NCI-H2171 (cell line): ENCODE data around the gene SIGLEC7.
"Not testable (repeated sequence)": the region's sequence is repeated elsewhere in the genome, so short reads cannot be mapped to it uniquely, and the experiment has no call there.

Experiments used
- DNase-seq: peaks from one replicate; lab custom pipeline; 2025; lab: John Stamatoyannopoulos, UW

The SIGLEC7 gene

GRCh38 chr19:51139299-51140014 is 2.6 kb upstream of the SIGLEC7 start:
- no peak for DNase-seq

DNA sequence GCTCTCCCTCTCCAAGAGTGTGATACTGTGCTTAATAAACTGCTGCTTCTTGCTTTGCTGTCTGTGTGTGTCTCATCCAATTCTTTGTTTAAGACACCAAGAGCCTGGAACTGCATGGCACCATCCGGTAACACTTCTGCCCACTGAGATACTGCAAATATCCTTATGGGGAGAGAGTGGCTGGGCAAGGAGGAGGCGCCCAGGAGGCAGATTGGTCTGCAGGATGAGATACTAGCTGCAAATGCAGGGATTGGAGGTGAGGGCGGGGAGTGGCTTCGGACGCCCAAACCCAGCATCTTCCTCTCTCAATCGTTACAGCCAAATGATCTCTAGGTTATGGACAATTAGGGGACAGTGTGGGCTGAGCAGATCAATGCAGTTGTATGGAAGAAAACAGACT is 1.7 kb upstream of the SIGLEC7 start:
- DNase-seq, result no peak

DNA sequence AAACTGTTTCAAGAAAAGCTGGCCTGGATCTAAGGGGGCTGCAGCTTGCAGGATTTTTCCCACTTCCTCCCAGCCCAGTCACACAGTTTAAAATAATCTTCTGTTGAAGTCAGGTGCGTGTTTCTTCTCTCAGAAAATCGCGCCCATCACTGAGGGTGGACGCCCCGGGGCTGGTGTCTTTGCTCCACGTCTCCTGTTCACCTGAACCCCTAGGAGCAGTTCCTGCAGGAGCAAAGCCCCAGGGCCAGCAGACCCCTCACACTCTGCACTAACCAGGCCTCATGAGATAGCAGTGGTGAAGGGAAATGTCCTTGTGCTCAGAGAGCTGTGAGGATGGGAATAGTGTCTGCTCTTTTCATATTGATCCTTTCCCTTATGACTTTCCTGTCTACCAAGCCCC is 920 bp upstream of the SIGLEC7 start:
- DNase-seq, result no peak

DNA sequence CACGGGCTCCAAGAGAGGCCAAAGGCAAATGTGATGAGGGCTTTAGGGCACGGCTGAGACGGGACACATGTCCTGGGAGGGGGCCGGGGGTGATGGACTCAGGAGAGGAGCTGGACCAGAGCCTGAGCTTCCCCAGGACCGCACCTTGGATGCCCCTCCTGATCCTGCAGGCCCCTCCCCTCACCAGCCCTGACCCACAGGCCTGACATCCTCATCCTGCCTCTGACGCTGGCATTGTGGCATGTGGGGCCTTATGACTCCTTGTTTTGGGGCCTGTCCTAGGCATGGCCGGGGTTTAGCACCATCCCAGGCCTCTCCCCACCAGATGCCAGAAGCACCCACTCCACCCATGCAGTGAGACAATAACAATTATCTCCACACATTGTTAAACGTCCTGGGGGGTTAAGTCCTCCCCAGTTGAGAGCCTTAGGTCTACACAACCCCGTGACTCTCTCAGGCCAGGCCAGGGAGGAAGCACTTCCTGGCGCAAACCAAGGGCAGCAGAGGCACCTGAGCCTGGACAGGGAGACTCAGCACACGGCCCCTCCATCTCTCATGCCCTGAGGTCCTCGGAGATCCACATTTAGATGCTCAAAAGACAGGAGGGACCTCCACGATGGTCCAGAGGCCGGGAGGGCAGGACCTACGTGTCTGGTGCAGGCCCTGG is 841 bp downstream of the SIGLEC7 start:
- DNase-seq, result not testable (repeated sequence)

DNA sequence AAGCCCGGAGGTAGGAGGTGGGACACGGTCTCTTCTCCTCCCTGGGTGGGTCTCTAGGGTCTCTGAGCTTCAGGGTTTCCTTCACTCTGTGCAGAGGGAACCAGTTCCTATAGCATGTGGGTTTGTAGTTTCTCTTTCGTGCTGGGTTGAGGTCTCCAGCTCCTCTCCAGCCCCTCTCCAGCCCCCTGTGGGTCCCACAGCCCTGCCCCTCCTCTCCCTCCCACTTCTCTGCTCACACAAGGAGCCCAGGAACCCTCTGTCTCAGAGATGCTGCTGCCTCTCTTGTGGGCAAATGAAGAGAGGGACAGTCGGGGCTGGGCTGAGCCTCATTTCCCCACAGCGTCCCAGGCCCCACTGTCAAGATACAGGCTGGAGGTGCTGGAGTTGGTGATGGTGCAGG is 1.4 kb downstream of the SIGLEC7 start:
- no peak for DNase-seq

DNA sequence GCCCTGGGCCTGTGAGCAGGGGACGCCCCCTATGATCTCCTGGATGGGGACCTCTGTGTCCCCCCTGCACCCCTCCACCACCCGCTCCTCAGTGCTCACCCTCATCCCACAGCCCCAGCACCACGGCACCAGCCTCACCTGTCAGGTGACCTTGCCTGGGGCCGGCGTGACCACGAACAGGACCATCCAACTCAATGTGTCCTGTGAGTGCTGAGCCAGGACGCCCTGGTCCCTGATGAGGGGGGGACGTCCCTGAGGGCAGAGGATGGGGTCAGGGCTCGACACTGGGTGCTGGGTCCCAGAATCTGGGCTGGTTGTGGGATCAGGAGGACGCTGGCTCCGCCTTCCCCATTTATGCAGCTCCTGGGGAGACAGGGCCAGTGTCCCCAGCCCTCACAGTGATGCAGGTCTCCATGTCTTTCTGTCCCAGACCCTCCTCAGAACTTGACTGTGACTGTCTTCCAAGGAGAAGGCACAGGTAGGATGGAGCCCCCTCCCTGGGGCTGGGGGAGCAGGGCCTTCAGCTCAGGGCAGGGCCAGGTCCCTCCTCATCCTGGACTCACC is 2.5 kb downstream of the SIGLEC7 start:
- DNase-seq, result no peak

DNA sequence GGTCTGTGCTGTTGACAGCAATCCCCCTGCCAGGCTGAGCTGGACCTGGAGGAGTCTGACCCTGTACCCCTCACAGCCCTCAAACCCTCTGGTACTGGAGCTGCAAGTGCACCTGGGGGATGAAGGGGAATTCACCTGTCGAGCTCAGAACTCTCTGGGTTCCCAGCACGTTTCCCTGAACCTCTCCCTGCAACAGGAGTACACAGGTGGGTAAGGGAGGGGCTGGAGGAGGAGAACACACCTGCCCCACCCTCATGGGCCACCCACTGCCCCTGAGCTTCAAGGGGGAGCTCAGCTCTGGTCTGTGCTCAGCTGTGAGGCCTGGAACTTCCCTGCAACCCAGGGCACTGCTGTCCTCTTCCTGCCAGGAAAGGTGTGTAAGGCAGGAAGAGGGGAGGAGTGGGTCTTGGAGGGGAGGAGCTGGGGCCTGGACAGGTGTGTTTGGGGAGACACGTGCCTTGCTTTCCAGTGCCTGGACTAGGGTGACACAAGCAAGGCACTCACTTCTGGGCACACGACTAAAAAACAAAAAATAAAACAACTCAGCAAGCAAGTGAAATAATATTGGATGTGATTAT is 3.9 kb downstream of the SIGLEC7 start:
- DNase-seq, result no peak

GRCh38 chr19:51146751-51147150 is 4.7 kb downstream of the SIGLEC7 start:
- DNase-seq, result no peak

GRCh38 chr19:51147663-51148062 is 5.6 kb downstream of the SIGLEC7 start:
- no peak for DNase-seq

GRCh38 chr19:51148580-51148979 is 6.5 kb downstream of the SIGLEC7 start:
- DNase-seq, result no peak

GRCh38 chr19:51150627-51151026 is 8.5 kb downstream of the SIGLEC7 start:
- no peak for DNase-seq

- no peak for DNase-seq
Measured at GRCh38 chr19:51156710-51157109, 14.6 kb downstream of the SIGLEC7 start.

DNA sequence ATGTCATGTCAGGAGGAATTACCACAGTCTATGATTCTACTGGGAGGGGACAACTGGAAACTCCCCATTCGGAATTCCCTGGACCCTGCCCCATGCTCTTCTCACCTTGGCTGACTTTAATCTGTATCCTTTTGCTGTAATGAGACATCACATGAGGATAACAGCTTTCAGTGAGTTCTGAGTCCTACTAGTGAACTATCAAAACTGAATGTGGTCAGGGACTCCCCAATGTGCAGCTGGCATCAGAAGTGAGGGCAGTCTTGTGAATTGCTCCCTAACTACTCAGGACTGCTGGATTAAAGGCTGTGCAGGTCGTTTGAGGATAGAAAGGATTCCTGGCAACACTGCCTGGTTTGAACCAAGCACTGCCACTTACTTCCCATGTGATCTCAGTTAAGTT is 15.2 kb downstream of the SIGLEC7 start:
- no peak for DNase-seq

- peak; percentile 4 for DNase-seq
Measured at GRCh38 chr19:51158474-51159129, 16.5 kb downstream of the SIGLEC7 start.

DNA sequence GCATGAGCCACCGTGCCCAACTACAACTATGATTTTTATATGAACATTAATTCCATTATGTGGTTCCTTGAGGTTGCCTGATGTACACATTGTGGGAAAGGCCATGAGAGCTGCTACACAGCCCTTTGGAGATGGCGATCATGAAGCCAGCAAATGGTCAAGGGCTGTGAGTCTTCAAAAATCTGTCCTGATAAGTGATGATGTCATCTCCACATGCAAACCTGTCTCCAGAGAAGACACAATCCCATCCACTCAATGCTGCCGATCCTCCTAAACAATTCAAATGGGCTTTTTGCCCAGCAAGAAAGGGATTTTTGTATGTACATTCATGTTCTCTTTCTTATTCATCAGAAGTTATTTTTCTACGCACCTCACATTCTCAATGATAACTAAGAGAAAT is 17.6 kb downstream of the SIGLEC7 start:
- DNase-seq, result no peak

- no peak for DNase-seq
Measured at GRCh38 chr19:51161266-51161665, 19.2 kb downstream of the SIGLEC7 start.

- DNase-seq, result no peak
Measured at GRCh38 chr19:51161867-51162496, 19.9 kb downstream of the SIGLEC7 start.

- no peak for DNase-seq
Measured at GRCh38 chr19:51163257-51163656, 21.2 kb downstream of the SIGLEC7 start.

GRCh38 chr19:51164215-51164614 is 22.1 kb downstream of the SIGLEC7 start:
- no peak for DNase-seq

DNA sequence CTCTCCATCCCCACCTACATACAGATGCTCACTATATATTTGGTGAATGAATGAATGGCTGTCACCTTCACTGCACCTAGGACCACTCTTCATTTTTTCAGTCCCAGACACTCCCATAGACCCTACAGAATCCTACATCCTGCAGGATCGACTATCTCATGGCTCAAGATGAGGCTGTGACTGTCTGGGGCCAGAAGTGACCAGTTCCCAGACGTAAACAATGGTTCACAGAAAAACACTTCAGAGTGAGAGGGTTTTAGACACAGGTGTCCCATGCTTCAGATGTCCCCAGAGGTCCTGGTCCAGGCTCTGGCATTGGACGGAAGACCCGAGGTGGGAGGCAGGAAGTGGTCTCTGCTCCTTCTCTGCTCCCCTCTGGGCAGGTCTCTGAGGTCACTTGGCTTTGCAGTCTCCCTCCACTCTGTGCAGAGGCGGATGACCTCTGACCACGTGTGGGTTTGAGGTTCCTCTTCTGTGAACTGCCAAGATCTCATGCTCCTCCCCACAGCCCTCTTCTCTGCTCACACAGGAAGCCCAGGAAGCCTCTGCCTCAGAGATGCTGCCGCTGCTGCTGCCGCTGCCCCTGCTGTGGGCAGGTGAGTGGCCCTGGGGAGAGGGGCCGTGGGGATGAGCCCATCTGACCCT is 24.9 kb downstream of the SIGLEC7 start:
- DNase-seq, result no peak

- no peak for DNase-seq
Measured at GRCh38 chr19:51168564-51169282, 26.6 kb downstream of the SIGLEC7 start.
